Neural crest cell (in vitro differentiated cells): ENCODE measurements around the gene TGFBR3. TPM values are rescaled to one million over a fixed set of nuclear protein-coding genes. Genes with fewer than 3 reads are reported as not detected.
A peak's percentile ranks its signal among the peaks of the same experiment; 100 is the strongest.

ENCODE experiments used
- DNase-seq: peaks from one replicate; pipeline ENCODE4 v3.0.0; 2021; ENCODE audit warnings: low read depth, mixed read lengths, low spot score
- H3K27ac Mint-ChIP-seq: one replicate; pipeline ENCODE4 v1.8.0; 2021; ENCODE audit warnings: mild to moderate bottlenecking, mixed read lengths; ENCODE audit not compliant: unreplicated experiment
- H3K27me3 Mint-ChIP-seq: 2 replicates; pipeline ENCODE4 v1.8.0; 2021; ENCODE audit warnings: low read depth, mild to moderate bottlenecking, mixed read lengths
- H3K36me3 Mint-ChIP-seq: 2 replicates; pipeline ENCODE4 v1.8.0; 2021; ENCODE audit warnings: low read depth, mild to moderate bottlenecking, mixed read lengths
- H3K4me1 Mint-ChIP-seq: 2 replicates; pipeline ENCODE4 v1.8.0; 2021; ENCODE audit warnings: mixed read lengths
- H3K4me3 Mint-ChIP-seq: one replicate; pipeline ENCODE4 v1.8.0; 2021; ENCODE audit warnings: mild to moderate bottlenecking, mixed read lengths
- H3K9me3 Mint-ChIP-seq: 2 replicates; pipeline ENCODE4 v1.8.0; 2021; ENCODE audit warnings: mixed read lengths
- total RNA-seq: library from RNA; stranded (reverse); gene quantifications from 2 replicates; pipeline ENCODE4 v1.2.1, GENCODE V29; 2021
- TF ChIP-seq, protein P1 (sequence below): fragments of 200-600 bp; sonication (generic); conservative IDR thresholded peaks from 2 replicates; pipeline ENCODE4 v1.5.0; 2021; ENCODE audit warnings: antibody characterized with exemption, mild to moderate bottlenecking

The TGFBR3 gene
- total RNA-seq, 1 donor from 2014 or later, result 15.1 TPM

DNA sequence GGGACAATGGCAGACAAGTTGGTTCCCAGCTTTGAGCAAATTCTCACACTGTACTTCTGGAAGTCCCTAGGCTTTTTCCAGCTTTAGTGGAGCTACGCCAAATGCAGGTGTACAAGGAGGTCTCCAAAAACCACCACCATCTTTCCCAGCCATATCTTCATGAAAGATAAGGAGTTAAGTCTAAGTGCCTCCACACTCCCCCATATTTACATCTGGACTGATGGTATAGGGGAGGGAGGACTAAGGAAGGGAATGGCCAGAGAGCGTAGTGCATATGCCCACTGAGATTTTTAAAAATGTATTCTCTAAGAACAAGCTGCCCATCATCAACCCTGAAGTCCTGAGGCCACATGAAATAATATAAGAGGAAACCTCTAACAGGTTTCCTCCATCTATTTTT lies 161.3 kb downstream of the TGFBR3 start:
- no peak for DNase-seq
- Mint-ChIP-seq H3K36me3 (peaks cover 33% of the 10 kb centered on the region), H3K4me3 (no peak overlapping the region), H3K27ac (no peak overlapping the region), H3K4me1 (peaks cover 19% of the 10 kb centered on the region), H3K9me3 (no peaks in the 10 kb centered on the region), H3K27me3 (no peaks in the 10 kb centered on the region)
- TF ChIP-seq, protein P1, sequence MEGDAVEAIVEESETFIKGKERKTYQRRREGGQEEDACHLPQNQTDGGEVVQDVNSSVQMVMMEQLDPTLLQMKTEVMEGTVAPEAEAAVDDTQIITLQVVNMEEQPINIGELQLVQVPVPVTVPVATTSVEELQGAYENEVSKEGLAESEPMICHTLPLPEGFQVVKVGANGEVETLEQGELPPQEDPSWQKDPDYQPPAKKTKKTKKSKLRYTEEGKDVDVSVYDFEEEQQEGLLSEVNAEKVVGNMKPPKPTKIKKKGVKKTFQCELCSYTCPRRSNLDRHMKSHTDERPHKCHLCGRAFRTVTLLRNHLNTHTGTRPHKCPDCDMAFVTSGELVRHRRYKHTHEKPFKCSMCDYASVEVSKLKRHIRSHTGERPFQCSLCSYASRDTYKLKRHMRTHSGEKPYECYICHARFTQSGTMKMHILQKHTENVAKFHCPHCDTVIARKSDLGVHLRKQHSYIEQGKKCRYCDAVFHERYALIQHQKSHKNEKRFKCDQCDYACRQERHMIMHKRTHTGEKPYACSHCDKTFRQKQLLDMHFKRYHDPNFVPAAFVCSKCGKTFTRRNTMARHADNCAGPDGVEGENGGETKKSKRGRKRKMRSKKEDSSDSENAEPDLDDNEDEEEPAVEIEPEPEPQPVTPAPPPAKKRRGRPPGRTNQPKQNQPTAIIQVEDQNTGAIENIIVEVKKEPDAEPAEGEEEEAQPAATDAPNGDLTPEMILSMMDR, result no peak

DNA sequence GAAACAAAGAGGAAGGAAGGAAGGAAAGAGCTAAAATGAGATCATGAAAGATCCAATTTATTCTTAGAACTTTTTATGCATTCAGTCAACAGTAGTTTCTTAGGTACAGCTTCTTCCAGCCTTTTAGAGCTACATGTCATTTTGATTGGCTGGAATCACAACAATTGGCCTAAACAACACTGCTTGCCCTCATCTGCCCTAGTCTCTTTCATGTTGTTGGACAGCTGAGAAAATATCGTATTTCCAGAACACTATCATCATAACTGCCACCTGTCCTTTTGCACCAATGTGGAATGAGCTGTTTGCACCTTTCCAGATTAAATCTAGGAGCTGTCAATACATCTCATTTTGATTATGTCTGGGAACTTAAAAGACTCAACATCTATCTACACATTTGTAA lies 161.7 kb downstream of the TGFBR3 start:
- Mint-ChIP-seq H3K4me3 (no peak overlapping the region), H3K4me1 (peaks cover 23% of the 10 kb centered on the region), H3K27ac (no peak overlapping the region), H3K9me3 (no peaks in the 10 kb centered on the region), H3K36me3 (peaks cover 37% of the 10 kb centered on the region), H3K27me3 (no peaks in the 10 kb centered on the region)
- TF ChIP-seq, protein P1, result no peak
- no peak for DNase-seq

DNA sequence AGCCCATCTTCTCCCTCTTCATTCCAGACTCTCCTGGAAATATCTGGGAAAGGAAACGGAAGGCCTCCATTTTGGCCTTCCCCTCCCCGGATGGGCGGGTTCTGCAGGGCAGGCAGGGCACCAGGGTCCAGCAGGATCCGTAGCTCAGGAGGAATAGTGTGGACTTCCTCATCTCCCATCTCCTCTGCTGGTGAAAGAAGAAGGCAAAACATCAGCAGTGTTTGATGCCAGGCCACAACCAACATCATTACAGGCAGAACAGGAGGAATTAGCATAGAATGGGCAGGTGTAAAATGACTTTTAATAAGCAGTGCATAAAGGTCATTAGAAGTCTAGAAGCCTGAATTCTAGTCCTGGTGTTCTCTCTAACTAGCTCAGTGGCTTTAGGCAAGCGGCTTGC lies 165.9 kb downstream of the TGFBR3 start:
- Mint-ChIP-seq H3K4me3 (no peak overlapping the region), H3K36me3 (peaks cover 33% of the 10 kb centered on the region), H3K9me3 (no peaks in the 10 kb centered on the region), H3K27me3 (no peaks in the 10 kb centered on the region), H3K27ac (peak overlapping the region; percentile 20), H3K4me1 (peaks cover 23% of the 10 kb centered on the region)
- DNase-seq, result no peak
- TF ChIP-seq, protein P1, result no peak

GRCh38 chr1:91718877-91719276 lies 167.1 kb downstream of the TGFBR3 start:
- Mint-ChIP-seq H3K4me3 (no peak overlapping the region), H3K36me3 (peaks cover 35% of the 10 kb centered on the region), H3K4me1 (peaks cover 15% of the 10 kb centered on the region), H3K27me3 (no peaks in the 10 kb centered on the region), H3K27ac (peak overlapping the region; percentile 21), H3K9me3 (no peaks in the 10 kb centered on the region)
- TF ChIP-seq, protein P1, result no peak
- DNase-seq, result no peak

GRCh38 chr1:91718368-91718767 lies 167.6 kb downstream of the TGFBR3 start:
- Mint-ChIP-seq H3K9me3 (no peaks in the 10 kb centered on the region), H3K4me3 (no peak overlapping the region), H3K27ac (no peak overlapping the region), H3K36me3 (peaks cover 35% of the 10 kb centered on the region), H3K4me1 (peaks cover 14% of the 10 kb centered on the region), H3K27me3 (no peaks in the 10 kb centered on the region)
- no peak for DNase-seq
- TF ChIP-seq, protein P1, result no peak

- no peak for DNase-seq
- no peak overlapping the region for H3K4me3 Mint-ChIP-seq
- peaks cover 17% of the 10 kb centered on the region for H3K4me1 Mint-ChIP-seq
- peaks cover 35% of the 10 kb centered on the region for H3K36me3 Mint-ChIP-seq
- H3K9me3 Mint-ChIP-seq, result no peaks in the 10 kb centered on the region
- no peak overlapping the region for H3K27ac Mint-ChIP-seq
- TF ChIP-seq, protein P1, result no peak
- no peaks in the 10 kb centered on the region for H3K27me3 Mint-ChIP-seq
Measured at GRCh38 chr1:91717839-91718238, 168.1 kb downstream of the TGFBR3 start.
